Osteoblast (primary cell): Measurements from ENCODE around the gene ATP11A. TPM values are rescaled to one million over a fixed set of nuclear protein-coding genes. Genes with fewer than 3 reads are reported as not detected.

Experiments
- DNase-seq: peaks from one replicate; pipeline ENCODE4 v3.0.0; 2011; ENCODE audit warnings: low spot score, mixed read lengths; ENCODE audit not compliant: insufficient read length; ENCODE audit errors: missing footprints
- H2AFZ ChIP-seq: 2 replicates; pipeline ENCODE4 v1.6.0; 2011; ENCODE audit warnings: mild to moderate bottlenecking, low read length
- H3K27ac ChIP-seq: 2 replicates; pipeline ENCODE4 v1.5.1; 2011; ENCODE audit warnings: mild to moderate bottlenecking, low read depth, low read length, moderate library complexity
- H3K27me3 ChIP-seq: 2 replicates; pipeline ENCODE4 v1.6.0; 2012; ENCODE audit warnings: mild to moderate bottlenecking, control low read depth, inconsistent platforms, low read length, moderate library complexity; ENCODE audit not compliant: insufficient read depth
- H3K36me3 ChIP-seq: 2 replicates; pipeline ENCODE4 v1.5.1; 2011; ENCODE audit warnings: mild to moderate bottlenecking, low read length, control low read depth, moderate library complexity; ENCODE audit not compliant: insufficient read depth
- H3K4me1 ChIP-seq: 2 replicates; pipeline ENCODE4 v1.5.1; 2011; ENCODE audit warnings: mild to moderate bottlenecking, low read length, control low read depth, moderate library complexity; ENCODE audit not compliant: insufficient read depth
- H3K4me2 ChIP-seq: 2 replicates; pipeline ENCODE4 v1.6.0; 2011; ENCODE audit warnings: mild to moderate bottlenecking, low read length; ENCODE audit not compliant: insufficient read depth
- H3K4me3 ChIP-seq: fragments of 200-600 bp; sonication (generic); 3 replicates; pipeline ENCODE4 v1.5.1; 2012; ENCODE audit warnings: mild to moderate bottlenecking, low read length, inconsistent platforms; ENCODE audit not compliant: insufficient read depth
- H3K79me2 ChIP-seq: 2 replicates; pipeline ENCODE4 v1.6.0; 2012; ENCODE audit warnings: mild to moderate bottlenecking, low read length, control low read depth, inconsistent platforms; ENCODE audit not compliant: insufficient read depth
- H3K9me3 ChIP-seq: 2 replicates; pipeline ENCODE4 v1.5.1; 2011; ENCODE audit warnings: low read depth, low read length, control low read depth
- H4K20me1 ChIP-seq: 2 replicates; pipeline ENCODE4 v1.6.0; 2012; ENCODE audit warnings: mild to moderate bottlenecking, low read length, control low read depth; ENCODE audit not compliant: insufficient read depth
- total RNA-seq: library from RNA; depleted of rRNA; stranded (reverse); fragments of >200 nt; gene quantifications from 2 replicates; pipeline ENCODE4 v1.2.3, GENCODE V29; 2012
- TF ChIP-seq, protein P1 (sequence below): IDR thresholded peaks from 2 replicates; pipeline ENCODE4 v1.5.1; 2011; ENCODE audit warnings: mild to moderate bottlenecking, low read depth, low read length, moderate library complexity; ENCODE audit errors: extremely low read depth

The ATP11A gene
- total RNA-seq, 1 donor: 7.6 TPM

DNA sequence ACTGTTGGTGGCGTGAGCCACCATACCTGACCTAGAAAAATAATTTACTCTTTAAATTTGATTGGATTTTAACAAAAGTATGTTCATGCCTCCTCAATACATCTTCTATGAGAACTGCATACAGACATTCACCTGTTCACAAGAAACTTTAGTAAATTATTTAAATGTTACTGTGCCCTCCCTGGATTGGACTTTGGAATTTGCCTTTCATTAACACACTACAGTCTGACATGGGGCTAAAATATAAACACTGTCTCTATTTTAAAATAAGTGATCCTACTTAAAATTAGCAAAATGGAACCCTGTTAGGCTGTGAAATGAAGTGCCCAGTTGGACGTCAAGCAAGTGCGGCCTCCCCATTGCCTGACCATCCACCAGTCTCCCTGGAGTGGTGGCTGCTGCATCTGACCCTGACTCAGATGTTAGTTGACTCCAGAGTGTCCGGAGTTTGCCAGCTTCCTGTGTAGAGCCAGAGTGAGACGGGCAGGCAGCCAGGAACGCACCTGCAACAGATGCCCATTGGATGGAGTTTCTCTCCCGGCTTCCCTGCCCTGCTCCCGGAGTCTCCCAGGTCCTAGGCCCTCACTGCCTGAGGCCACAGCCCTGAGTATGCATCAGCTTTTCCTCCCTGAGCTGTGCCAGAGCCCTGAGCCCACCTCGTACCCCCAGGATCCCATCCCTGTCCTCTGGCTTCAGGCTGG is 45.9 kb upstream of the ATP11A start:
- Histone ChIP-seq H3K9me3 (no peaks in the 10 kb centered on the region), H3K4me3 (no peak overlapping the region), H4K20me1 (no peaks in the 10 kb centered on the region), H3K36me3 (no peaks in the 10 kb centered on the region), H3K79me2 (no peaks in the 10 kb centered on the region), H2AFZ (no peak overlapping the region), H3K27me3 (peaks cover 13% of the 10 kb centered on the region), H3K4me1 (no peaks in the 10 kb centered on the region), H3K4me2 (no peak overlapping the region), H3K27ac (no peak overlapping the region)
- TF ChIP-seq, protein P1, sequence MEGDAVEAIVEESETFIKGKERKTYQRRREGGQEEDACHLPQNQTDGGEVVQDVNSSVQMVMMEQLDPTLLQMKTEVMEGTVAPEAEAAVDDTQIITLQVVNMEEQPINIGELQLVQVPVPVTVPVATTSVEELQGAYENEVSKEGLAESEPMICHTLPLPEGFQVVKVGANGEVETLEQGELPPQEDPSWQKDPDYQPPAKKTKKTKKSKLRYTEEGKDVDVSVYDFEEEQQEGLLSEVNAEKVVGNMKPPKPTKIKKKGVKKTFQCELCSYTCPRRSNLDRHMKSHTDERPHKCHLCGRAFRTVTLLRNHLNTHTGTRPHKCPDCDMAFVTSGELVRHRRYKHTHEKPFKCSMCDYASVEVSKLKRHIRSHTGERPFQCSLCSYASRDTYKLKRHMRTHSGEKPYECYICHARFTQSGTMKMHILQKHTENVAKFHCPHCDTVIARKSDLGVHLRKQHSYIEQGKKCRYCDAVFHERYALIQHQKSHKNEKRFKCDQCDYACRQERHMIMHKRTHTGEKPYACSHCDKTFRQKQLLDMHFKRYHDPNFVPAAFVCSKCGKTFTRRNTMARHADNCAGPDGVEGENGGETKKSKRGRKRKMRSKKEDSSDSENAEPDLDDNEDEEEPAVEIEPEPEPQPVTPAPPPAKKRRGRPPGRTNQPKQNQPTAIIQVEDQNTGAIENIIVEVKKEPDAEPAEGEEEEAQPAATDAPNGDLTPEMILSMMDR: no peak
- DNase-seq: no peak

DNA sequence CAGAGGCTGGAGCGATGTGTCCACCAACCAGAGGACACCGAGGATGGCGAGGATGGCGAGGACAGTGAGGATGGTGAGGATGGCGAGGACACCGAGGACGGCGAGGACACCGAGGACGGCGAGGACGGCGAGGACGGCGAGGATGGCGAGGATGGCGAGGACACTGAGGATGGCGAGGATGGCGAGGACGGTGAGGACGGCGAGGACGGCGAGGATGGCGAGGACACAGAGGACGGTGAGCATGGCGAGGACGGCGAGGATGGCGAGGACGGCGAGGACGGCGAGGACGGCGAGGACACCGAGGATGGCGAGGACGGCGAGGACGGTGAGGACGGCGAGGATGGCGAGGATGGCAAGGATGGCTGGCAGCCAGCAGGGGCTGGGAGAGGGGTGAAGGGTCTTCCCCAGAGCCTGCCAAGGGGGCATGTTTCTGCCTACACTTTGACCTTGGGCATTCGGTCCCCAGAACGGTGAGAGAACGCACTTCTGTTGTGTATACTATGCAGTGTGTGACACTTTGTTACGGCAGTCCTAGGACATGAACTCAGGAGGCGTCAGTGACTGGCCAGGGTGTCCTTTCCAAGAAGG is 44.4 kb upstream of the ATP11A start:
- TF ChIP-seq, protein P1: no peak
- H3K4me1 ChIP-seq: no peaks in the 10 kb centered on the region
- H3K27me3 ChIP-seq: no peaks in the 10 kb centered on the region
- no peaks in the 10 kb centered on the region for H3K36me3 ChIP-seq
- H3K4me2 ChIP-seq: no peak overlapping the region
- H3K27ac ChIP-seq: no peak overlapping the region
- no peak for DNase-seq
- H3K79me2 ChIP-seq: no peaks in the 10 kb centered on the region
- no peaks in the 10 kb centered on the region for H4K20me1 ChIP-seq
- H2AFZ ChIP-seq: no peak overlapping the region
- no peak overlapping the region for H3K4me3 ChIP-seq
- H3K9me3 ChIP-seq: no peaks in the 10 kb centered on the region

DNA sequence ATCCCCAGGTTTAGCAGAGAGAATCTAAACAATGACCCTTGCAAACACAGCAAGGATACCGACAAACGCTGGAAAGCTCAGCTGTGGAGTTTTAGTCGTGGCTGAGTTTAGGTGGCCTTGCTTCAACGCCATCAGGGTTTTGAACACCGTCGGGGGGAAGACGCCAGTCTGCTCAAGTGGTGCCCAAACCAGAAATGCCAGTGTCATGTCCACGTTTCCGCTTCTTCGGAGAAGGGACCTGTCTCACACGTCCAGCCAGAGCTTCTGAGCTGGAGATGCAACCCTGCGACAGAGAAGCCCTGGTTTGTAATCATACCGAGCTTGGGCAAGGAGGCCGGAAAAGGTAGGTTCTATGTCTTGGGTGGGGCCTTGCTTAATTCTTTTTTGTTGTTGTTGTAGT is 42.6 kb upstream of the ATP11A start:
- no peaks in the 10 kb centered on the region for H4K20me1 ChIP-seq
- no peak overlapping the region for H3K4me2 ChIP-seq
- H3K27ac ChIP-seq: no peak overlapping the region
- H3K36me3 ChIP-seq: no peaks in the 10 kb centered on the region
- no peak for DNase-seq
- H3K79me2 ChIP-seq: no peaks in the 10 kb centered on the region
- no peaks in the 10 kb centered on the region for H3K4me1 ChIP-seq
- no peak overlapping the region for H2AFZ ChIP-seq
- no peak overlapping the region for H3K4me3 ChIP-seq
- no peaks in the 10 kb centered on the region for H3K9me3 ChIP-seq
- H3K27me3 ChIP-seq: no peaks in the 10 kb centered on the region
- TF ChIP-seq, protein P1: no peak

DNA sequence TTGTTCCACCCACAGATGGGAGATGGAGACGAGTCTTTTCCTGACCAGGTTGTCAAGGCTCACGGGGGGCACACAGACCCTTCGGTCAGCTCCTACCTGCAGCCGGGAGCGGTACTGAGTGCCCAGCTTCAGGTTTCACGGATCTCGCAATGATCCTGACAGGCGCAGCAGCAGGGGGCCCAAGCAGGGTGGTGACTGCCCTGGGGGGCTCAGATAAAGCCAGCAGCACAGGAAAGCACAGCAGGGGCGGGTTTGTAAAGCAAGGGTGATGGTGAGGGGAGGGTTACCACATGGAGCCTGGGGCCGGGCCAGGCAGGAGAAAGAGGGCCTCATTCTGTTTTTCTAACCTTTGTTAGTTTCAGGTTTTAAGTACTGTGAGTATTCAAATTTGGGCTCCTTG is 41.7 kb upstream of the ATP11A start:
- Histone ChIP-seq H3K4me2 (no peak overlapping the region), H4K20me1 (no peaks in the 10 kb centered on the region), H3K4me1 (no peaks in the 10 kb centered on the region), H3K27ac (no peak overlapping the region), H3K9me3 (no peaks in the 10 kb centered on the region), H3K79me2 (no peaks in the 10 kb centered on the region), H3K36me3 (no peaks in the 10 kb centered on the region), H3K27me3 (no peaks in the 10 kb centered on the region), H2AFZ (no peak overlapping the region), H3K4me3 (no peak overlapping the region)
- TF ChIP-seq, protein P1: no peak
- no peak for DNase-seq
